HG02798 (cell line): Measurements from ENCODE around the gene SERTM1.

ENCODE experiments used
- ATAC-seq: cut with Tn5 transposase; IDR thresholded peaks from one replicate; pipeline ENCODE4 v1.9.1; 2021; ENCODE audit warnings: mild to moderate bottlenecking; ENCODE audit not compliant: unreplicated experiment, poor library complexity

SERTM1 gene

DNA sequence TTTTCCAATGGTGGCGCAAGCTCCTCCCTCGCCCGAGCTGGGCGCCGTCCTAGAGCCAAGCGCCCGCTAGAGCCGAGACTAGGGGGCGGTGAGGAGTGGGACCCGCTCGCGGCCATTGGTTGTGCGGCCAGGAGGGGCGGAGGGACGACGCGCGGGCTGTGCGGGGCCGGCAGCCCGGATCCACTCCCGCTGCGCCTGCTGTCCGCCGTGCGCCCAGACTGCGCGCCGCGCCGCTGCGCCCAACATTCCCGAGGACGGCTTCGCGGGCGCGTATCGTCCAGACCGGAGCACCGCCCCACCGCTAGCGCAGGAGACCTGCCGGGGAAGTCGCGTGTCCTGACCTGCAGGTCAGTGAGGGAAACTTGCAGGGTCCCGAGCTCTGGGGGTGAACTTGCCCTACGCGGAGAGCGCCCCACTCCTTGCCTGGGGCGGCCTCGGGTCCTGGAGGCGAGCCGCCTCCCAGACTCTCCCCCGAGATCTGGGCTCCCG is at the start of gene SERTM1:
Gene SERTM1 (plus strand): TSS at position 183 of the 489 bp plus-strand sequence. CDS start 21,059 bp downstream, outside the sequence.
- no peak for ATAC-seq

- no peak for ATAC-seq
These were observed 45.3 kb upstream of the SERTM1 start for GRCh38 chr13:36628377-36629056.

- ATAC-seq, result no peak
These were observed 44.8 kb upstream of the SERTM1 start for GRCh38 chr13:36629057-36629385.

GRCh38 chr13:36630181-36630803 is 43.5 kb upstream of the SERTM1 start:
- ATAC-seq, result no peak

- no peak for ATAC-seq
These were observed 34.2 kb upstream of the SERTM1 start for GRCh38 chr13:36639610-36640009.

- no peak for ATAC-seq
These were observed 23.2 kb upstream of the SERTM1 start for GRCh38 chr13:36650611-36651010.

DNA sequence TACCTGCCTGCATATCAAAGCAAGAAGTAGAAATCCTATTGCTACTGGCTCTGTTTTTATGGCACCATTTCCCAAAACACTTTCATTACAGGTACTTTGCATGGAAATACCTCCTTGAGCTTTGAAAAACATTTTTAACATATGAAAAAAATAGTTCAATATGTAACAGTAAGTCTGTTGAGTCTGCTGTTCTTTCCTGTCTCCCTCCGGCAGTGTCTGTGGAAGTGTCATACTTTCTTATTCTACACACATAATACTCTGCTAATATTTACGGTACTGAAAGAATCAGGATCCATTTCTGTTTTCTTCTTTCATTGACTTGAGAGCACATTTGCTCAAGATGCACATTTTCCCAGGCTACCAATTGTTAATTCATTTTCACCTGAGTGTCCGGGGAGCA is 8.2 kb upstream of the SERTM1 start:
- ATAC-seq, result no peak

- ATAC-seq, result no peak
These were observed 7.2 kb upstream of the SERTM1 start for GRCh38 chr13:36666477-36667229.

DNA sequence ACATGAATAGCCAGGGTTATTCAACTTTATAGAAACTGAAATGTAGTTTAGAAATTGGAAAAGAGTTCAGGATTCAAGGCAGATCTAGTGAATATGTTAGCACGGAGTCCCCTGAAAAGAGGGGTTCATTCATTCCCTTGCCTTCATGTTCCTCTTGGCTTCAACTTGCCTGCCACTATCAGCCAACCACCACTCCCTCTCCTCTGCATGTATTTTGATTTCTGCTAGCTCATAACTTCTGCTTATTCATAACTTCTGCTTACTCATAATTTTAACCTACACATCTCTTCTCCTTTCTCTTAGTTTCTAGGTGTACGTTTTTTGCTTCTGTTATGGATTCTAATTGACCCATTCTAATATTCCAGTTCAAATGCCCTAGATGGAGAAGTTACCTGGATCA is 5.5 kb upstream of the SERTM1 start:
- ATAC-seq, result no peak

- ATAC-seq, result no peak
These were observed 468 bp upstream of the SERTM1 start for GRCh38 chr13:36673352-36673751.

DNA sequence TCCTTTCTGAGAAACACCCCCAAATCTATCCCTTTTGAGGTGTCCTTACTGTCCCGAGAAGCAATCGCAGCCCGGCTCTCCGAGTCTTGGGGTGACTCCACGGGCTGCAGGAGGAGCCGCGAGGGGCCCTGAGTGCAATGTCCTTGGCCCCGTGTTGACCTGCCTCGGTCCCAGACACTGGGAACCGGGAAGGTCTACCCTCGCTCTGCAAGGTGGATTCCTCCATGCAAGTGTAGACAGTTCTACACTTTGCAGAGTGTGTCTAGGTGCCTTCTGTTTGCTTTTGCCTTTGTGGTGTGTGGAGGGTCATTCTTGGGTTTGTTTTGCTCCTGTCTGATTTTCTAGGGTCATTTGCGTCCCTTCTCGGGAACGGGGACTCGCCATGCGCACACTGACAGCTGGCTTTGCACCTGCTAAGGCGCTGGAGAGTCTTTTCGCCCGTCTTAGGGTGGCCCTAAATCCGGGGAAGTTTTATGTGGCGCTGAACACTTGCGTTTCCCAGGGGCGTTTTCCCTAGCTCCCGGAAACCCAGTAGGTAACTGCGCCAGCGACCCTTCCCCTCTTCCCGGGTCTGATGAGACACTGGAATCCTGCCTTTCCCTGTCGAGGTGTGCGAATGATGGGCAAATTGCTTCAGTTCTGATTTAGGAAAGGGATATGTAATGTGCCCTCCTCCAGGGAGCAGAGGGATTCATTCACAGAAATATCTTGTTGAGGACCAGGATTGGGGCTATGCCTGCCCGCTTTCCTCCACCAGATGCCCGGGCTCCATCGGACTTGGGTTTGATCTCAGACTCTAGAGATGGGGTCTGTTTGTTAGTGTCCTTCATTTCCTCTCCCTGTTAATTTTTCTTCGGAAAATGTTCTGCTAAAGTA is 755 bp downstream of the SERTM1 start:
- ATAC-seq, result no peak

GRCh38 chr13:36675213-36675536 is 1.4 kb downstream of the SERTM1 start:
- no peak for ATAC-seq

DNA sequence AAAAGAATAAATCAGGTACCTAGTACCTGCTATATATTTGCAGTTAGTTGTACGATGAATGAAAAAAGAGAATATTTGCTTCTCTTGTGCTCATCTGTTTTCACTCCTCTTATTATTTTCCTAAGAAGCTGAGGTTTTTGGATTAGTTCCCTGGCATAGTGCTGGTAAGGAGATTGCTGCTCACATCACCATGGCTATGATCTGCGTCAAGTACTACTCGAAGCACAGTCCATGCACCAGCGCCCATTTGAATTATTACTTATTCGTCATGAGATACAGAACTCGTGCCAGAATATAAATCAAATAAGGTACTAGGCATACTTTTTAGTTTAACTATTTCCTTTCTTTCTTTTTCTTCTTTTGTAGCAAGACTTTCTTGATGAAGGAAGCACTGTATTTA is 7.1 kb downstream of the SERTM1 start:
- no peak for ATAC-seq

GRCh38 chr13:36681894-36682624 is 8.2 kb downstream of the SERTM1 start:
- no peak for ATAC-seq

GRCh38 chr13:36683701-36684100 is 9.9 kb downstream of the SERTM1 start:
- no peak for ATAC-seq

DNA sequence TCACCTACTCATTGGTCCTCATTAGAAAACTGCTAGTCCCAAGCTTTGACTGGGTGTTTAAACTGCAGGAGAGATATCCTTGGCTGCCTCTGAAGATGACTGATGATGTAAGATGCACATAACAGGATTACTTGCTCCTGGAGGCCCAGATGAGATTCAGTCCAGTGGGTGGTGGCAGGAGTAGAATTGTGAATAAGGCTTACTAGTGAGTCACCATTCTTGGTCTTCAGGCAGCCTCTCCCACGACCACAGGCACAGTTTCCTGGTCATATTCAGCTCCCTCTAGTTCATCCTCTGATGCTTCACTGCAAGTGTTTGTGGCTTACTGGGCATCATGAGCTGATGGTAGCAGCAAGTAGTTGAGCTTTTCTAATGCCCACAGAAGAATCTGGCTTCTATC is 12.1 kb downstream of the SERTM1 start:
- no peak for ATAC-seq

DNA sequence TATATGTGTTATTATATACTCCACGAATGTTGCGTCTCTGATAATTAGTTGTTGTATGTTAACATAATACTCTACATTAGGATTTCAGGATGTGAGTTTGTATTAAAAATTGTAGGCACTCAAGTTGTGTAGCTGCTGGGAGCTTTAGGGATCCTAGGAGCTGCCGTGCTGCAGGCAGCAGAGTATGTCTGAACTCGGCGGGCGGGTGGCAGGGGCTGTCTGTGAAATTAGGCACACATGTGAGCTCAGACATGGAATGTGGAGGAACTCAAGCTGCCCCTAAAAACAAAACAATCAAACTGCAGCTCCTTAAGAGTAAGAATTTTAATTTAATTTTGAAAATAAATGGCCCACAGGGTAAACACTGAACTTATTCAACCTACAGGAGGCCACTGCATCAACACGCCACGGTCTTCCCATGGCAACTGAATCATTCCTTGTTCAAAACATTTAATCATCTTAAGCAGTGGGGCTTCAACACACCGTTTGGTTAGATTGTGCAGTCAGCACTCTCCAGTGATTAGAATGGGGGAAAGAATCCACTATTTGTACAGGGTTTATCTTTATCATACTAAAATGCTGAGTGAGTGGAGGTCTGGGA is 22.7 kb downstream of the SERTM1 start:
- no peak for ATAC-seq

- ATAC-seq, result no peak
These were observed 26.4 kb downstream of the SERTM1 start for GRCh38 chr13:36700170-36700569.

GRCh38 chr13:36706755-36707154 is 32.9 kb downstream of the SERTM1 start:
- no peak for ATAC-seq
